Kidney epithelial cell (primary cell): ENCODE results near the gene CDC42EP3. TPM values are rescaled to one million over a fixed set of nuclear protein-coding genes. Genes with fewer than 3 reads are reported as not detected.

Experiments used
- DNase-seq: peaks from one replicate; pipeline ENCODE4 v3.0.0-alpha.2; 2010; ENCODE audit warnings: low read depth
- H3K27me3 ChIP-seq: 2 replicates; pipeline ENCODE4 v1.6.0; 2011; ENCODE audit warnings: low read length; ENCODE audit not compliant: control insufficient read depth, insufficient read depth
- H3K36me3 ChIP-seq: 2 replicates; pipeline ENCODE4 v1.5.1; 2011; ENCODE audit warnings: low read length; ENCODE audit not compliant: control insufficient read depth, insufficient read depth
- H3K4me3 ChIP-seq: 2 replicates; pipeline ENCODE4 v1.5.1; 2011; ENCODE audit warnings: low read depth, mild to moderate bottlenecking, control low read depth, low read length
- CTCF ChIP-seq: IDR thresholded peaks from 2 replicates; pipeline ENCODE4 v1.5.1; 2011; ENCODE audit warnings: mild to moderate bottlenecking, moderate library complexity, low read length, control low read depth, inconsistent platforms; ENCODE audit not compliant: insufficient read depth, poor library complexity, severe bottlenecking
- total RNA-seq: library from RNA; depleted of rRNA; stranded (reverse); fragments of >200 nt; gene quantifications from 2 replicates; pipeline ENCODE4 v1.2.3, GENCODE V29; 2015

The CDC42EP3 gene
- total RNA-seq, 1 donor from 2014 or later: 68.7 TPM

GRCh38 chr2:37593024-37593423, 78.4 kb downstream of the CDC42EP3 start:
- no peak for DNase-seq
- no peak overlapping the region for H3K4me3 ChIP-seq
- no peak for TF ChIP-seq CTCF

More at GRCh38 chr2:37593024-37593423, 78.4 kb downstream of the CDC42EP3 start:
- Histone ChIP-seq H3K36me3 (no peaks in the 10 kb centered on the region), H3K27me3 (no peaks in the 10 kb centered on the region)
